Activated B cell treated with CpG ODN at 0.5 μM for 24 hours (primary cell): ENCODE measurements around the gene PTPN3. TPM values are rescaled to one million over a fixed set of nuclear protein-coding genes. Genes with fewer than 3 reads are reported as not detected.

Experiments used
- ATAC-seq: fragments of 200-7000 bp; cut with Tn5 transposase; one replicate; pipeline ENCODE4 v1.10.0; 2021; ENCODE audit warnings: low read depth, mild to moderate bottlenecking, moderate library complexity
- CTCF ChIA-PET: fragments of 350-600 bp; sonication (Branson Sonifier 250); formaldehyde crosslinking; loops from one replicate; lab custom pipeline; 2021; ENCODE audit warnings: antibody characterized with exemption; lab: Charles Lee
- POLR2A ChIA-PET: fragments of 350-600 bp; sonication (Branson Sonifier 250); formaldehyde crosslinking; loops from one replicate; lab custom pipeline; 2021; ENCODE audit warnings: antibody characterized with exemption; lab: Charles Lee
- DNase-seq: peaks from one replicate; pipeline ENCODE4 v3.0.0; 2022
- H3K27ac Mint-ChIP-seq: one replicate; pipeline ENCODE4 v1.8.0; 2020; ENCODE audit warnings: mixed read lengths
- H3K27me3 Mint-ChIP-seq: one replicate; pipeline ENCODE4 v1.8.0; 2021; ENCODE audit warnings: mixed read lengths
- H3K36me3 Mint-ChIP-seq: one replicate; pipeline ENCODE4 v1.8.0; 2021; ENCODE audit warnings: low read depth, mixed read lengths
- H3K4me1 Mint-ChIP-seq: one replicate; pipeline ENCODE4 v1.8.0; 2021; ENCODE audit warnings: mixed read lengths
- H3K4me3 Mint-ChIP-seq: one replicate; pipeline ENCODE4 v1.8.0; 2020; ENCODE audit warnings: mild to moderate bottlenecking, mixed read lengths
- H3K9me3 Mint-ChIP-seq: one replicate; pipeline ENCODE4 v1.8.0; 2020; ENCODE audit warnings: mixed read lengths
- intact Hi-C: fragments of 100-400 bp; cut with micrococcal nuclease; formaldehyde crosslinking; loops from one replicate; pipeline ENCODE4 v1.15.1; 2024
- total RNA-seq: library from RNA; stranded (reverse); gene quantifications from 2 replicates; pipeline ENCODE4 v1.2.3, GENCODE V29; 2022
- TF ChIP-seq, protein P1 (sequence below): fragments of 200-600 bp; IDR thresholded peaks from one replicate; pipeline ENCODE4 v1.8.0; 2022; ENCODE audit warnings: antibody characterized with exemption, mild to moderate bottlenecking

PTPN3 gene
- total RNA-seq, 1 donor from 2014 or later = 0.09 TPM

DNA sequence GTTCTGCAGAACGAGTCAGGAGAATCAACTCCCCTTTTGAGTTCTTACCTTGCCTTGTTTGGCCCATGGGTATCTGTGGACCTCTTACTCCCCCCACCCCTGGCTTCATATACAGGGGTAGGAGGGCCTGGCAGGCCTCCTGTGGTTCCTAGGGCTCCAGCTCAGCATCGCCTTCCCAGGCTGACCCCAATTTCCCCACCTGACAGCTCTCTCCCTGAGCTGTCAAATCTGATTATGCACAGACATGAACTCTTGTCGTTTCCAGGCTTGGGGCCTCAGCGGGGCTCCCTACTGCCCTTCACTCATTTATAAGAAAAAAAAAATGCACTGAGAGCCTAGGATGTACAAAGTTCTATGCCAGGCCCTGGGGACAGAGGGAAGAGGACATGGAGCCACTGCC lies 67.9 kb downstream of the PTPN3 start:
- no peaks in the 10 kb centered on the region for H3K4me1 Mint-ChIP-seq

DNA sequence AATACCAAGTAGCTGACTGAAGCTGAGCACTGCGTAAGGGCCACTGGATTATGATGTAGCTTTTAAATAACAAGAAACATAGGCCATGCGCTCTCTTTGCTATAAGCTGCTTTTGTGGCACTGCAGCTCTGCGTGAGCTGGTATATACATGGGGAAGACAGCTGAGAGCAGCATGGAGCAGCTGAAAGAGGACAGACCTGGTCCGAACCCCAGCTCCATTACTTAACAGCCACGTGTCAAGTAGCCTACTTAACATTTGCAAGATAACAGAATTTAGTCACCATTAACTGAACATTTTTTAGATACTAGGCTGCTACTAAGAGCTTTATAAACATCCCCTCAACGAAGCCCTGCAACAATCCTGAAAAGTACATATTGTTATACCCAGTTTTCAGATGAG lies 69.3 kb downstream of the PTPN3 start:
- DNase-seq (no peak), ATAC-seq (no peak)
- Mint-ChIP-seq H3K36me3 (no peaks in the 10 kb centered on the region), H3K4me1 (no peaks in the 10 kb centered on the region), H3K27me3 (no peaks in the 10 kb centered on the region), H3K27ac (no peak overlapping the region), H3K9me3 (no peaks in the 10 kb centered on the region), H3K4me3 (no peak overlapping the region)
- CTCF ChIA-PET = no interaction called here
- POLR2A ChIA-PET = no interaction called here
- intact Hi-C loops = no loop called here
- TF ChIP-seq, protein P1, sequence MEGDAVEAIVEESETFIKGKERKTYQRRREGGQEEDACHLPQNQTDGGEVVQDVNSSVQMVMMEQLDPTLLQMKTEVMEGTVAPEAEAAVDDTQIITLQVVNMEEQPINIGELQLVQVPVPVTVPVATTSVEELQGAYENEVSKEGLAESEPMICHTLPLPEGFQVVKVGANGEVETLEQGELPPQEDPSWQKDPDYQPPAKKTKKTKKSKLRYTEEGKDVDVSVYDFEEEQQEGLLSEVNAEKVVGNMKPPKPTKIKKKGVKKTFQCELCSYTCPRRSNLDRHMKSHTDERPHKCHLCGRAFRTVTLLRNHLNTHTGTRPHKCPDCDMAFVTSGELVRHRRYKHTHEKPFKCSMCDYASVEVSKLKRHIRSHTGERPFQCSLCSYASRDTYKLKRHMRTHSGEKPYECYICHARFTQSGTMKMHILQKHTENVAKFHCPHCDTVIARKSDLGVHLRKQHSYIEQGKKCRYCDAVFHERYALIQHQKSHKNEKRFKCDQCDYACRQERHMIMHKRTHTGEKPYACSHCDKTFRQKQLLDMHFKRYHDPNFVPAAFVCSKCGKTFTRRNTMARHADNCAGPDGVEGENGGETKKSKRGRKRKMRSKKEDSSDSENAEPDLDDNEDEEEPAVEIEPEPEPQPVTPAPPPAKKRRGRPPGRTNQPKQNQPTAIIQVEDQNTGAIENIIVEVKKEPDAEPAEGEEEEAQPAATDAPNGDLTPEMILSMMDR = no peak

More for the DNA sequence above, 67.9 kb downstream of the PTPN3 start:
- Mint-ChIP-seq H3K36me3 (no peaks in the 10 kb centered on the region), H3K9me3 (no peaks in the 10 kb centered on the region), H3K27me3 (peaks cover 4% of the 10 kb centered on the region), H3K4me3 (no peak overlapping the region), H3K27ac (no peak overlapping the region)
- POLR2A ChIA-PET = no interaction called here
- CTCF ChIA-PET = no interaction called here
- DNase-seq = no peak
- intact Hi-C loops = no loop called here
- TF ChIP-seq, protein P1 = no peak
- no peak for ATAC-seq

DNA sequence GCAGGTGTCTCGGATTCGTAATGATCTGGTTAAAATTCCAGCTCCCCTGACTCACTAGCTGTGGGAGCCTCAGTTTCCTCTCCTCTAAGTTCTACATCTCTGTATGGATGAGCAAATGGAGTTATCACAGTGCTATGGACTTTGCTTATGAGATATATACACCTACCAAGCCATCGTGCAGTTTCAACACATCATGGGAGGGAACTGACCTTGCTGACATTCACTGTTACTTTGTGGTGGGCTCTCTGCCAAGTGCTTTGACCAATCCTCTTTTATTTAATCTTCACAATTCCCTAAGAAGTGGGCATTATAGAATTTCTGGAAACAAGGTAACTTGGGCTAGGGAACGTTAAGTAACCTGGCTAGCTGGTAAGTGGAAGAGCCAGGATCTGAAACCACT lies 70.2 kb downstream of the PTPN3 start:
- ATAC-seq (no peak), DNase-seq (no peak)
- CTCF ChIA-PET = no interaction called here
- POLR2A ChIA-PET = no interaction called here
- Mint-ChIP-seq H3K4me3 (no peak overlapping the region), H3K9me3 (no peaks in the 10 kb centered on the region), H3K27ac (no peak overlapping the region), H3K27me3 (no peaks in the 10 kb centered on the region), H3K4me1 (peaks cover 3% of the 10 kb centered on the region), H3K36me3 (no peaks in the 10 kb centered on the region)
- TF ChIP-seq, protein P1 = no peak
- intact Hi-C loops = no loop called here

DNA sequence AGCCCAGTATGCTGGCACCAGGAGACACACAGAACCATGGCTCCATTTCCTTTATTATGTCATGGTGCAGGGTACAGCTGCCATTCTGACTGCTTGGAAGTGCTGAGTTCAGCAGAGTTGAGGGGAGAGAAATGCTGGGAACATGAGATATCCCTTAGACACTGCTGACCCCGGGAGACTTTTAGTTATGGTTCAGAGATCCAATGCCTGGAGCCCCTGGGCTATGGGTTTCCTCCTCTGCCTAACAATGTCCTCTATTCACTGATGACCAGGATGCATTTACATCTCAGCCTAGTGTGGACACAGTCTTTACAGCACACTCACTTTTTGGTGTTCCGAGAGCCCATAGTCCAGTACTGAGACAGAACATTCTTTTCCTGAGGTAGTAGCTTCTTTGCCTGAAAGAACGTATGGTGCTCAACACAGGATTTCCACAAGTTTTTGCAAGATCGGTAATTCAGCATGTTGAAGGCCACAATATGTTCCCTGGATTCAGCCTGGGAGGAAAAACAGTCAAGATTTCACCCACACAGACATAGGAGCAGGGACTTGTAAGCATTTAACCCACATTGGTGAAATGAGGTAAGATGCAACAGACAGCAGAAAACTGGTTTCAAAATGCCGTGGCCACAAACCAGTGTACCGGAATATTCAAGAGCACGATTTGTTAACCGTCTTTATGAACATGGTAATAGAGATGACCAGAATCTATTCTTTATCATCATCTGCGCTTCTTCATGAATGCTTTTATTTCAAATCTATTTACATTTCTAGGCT lies 71.3 kb downstream of the PTPN3 start:
- ChIA-PET CTCF (no interaction called here), POLR2A (no interaction called here)
- intact Hi-C loops = no loop called here
- Mint-ChIP-seq H3K9me3 (no peaks in the 10 kb centered on the region), H3K4me1 (peaks cover 11% of the 10 kb centered on the region), H3K36me3 (no peaks in the 10 kb centered on the region), H3K27ac (no peak overlapping the region), H3K27me3 (no peaks in the 10 kb centered on the region), H3K4me3 (no peak overlapping the region)
- DNase-seq (no peak), ATAC-seq (no peak)
- TF ChIP-seq, protein P1 = no peak

DNA sequence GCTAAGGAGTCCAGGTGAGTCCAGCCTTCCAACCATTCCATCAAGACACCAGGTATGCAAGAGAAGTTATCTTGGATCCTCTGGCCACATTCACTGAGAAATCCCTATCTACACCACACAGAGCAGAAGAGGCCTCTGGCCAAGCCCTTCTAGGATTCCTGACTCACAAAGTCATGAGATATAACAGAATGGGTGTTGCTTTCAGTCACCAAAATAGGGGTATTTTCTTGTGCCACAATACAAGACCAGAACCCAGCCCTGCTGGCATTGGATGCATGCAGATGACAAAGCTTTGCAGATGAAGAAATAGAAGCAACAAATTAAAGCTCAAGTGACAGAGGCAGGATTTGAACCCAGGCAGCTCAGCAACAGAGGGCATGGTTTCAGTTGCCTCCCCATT lies 73.5 kb downstream of the PTPN3 start:
- DNase-seq (no peak), ATAC-seq (no peak)
- Mint-ChIP-seq H3K27me3 (no peaks in the 10 kb centered on the region), H3K4me3 (no peak overlapping the region), H3K36me3 (no peaks in the 10 kb centered on the region), H3K4me1 (peaks cover 12% of the 10 kb centered on the region), H3K27ac (no peak overlapping the region), H3K9me3 (no peaks in the 10 kb centered on the region)
- intact Hi-C loops = no loop called here
- ChIA-PET CTCF (no interaction called here), POLR2A (no interaction called here)
- TF ChIP-seq, protein P1 = no peak
